Measurements from ENCODE around the gene ENGASE. TPM values are rescaled to one million over a fixed set of nuclear protein-coding genes. Genes with fewer than 3 reads are reported as not detected.

Gene ENGASE
- total RNA-seq, 2 experiments from 2014 or later, result 41.3 to 41.8 TPM

DNA sequence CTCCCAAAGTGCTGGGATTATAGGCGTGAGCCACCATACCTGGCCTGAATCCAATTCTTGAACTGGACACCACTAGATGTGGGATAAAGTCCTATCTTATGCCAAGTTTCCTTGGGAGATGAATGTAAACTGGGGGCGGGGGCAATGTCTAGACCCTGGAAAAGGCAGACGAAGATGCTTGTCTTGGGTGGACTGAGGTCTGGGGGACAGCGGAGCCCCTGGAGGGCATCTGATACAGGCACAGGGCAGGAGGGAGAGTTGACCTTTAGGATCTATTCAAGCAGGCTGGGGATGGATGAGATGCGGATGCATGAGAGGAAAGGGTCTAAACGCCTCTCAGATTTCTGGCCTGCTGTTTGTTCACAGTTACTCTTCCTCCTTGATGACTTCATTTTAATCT, 38.9 kb upstream of the ENGASE start:
- DNase-seq, result no peak
- no peak for ATAC-seq
- H3K9me3 Mint-ChIP-seq, result no peaks in the 10 kb centered on the region

DNA sequence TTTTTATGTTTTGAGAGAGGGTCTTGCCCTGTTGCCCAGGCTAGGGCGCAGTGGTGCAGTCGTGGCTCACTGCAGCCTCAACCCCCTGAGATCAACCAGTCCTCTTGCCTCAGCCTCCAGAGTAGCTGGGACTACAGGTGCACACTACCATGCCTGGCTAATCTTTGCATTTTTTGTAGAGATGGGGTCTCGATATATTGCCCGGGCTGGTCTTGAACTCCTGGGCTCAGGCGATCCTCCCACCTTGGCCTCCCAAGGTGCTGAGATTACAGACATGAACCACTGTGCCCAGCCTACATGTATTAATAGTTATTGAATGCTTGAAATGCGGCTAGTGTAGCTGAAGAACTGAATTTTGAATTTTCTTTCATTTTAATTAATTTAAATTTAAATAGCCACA, 38.4 kb upstream of the ENGASE start:
- POLR2A ChIA-PET, result no interaction called here
- Mint-ChIP-seq H3K4me1 (ENCODE audit: low read depth) (no peaks in the 10 kb centered on the region), H3K36me3 (ENCODE audit: low read depth) (no peaks in the 10 kb centered on the region), H3K27me3 (peaks cover 9% of the 10 kb centered on the region), H3K9me3 (no peaks in the 10 kb centered on the region), H3K4me3 (no peak overlapping the region), H3K27ac (no peak overlapping the region)
- CTCF ChIA-PET, result interaction anchor here (2.0 to 5.8 kb wide), 2 partner anchors 9 to 16 kb away, joined by 6 to 35 read pairs; no protein-coding TSS in a partner anchor
- ATAC-seq, result no peak
- no peak for DNase-seq
- TF ChIP-seq, protein P1, sequence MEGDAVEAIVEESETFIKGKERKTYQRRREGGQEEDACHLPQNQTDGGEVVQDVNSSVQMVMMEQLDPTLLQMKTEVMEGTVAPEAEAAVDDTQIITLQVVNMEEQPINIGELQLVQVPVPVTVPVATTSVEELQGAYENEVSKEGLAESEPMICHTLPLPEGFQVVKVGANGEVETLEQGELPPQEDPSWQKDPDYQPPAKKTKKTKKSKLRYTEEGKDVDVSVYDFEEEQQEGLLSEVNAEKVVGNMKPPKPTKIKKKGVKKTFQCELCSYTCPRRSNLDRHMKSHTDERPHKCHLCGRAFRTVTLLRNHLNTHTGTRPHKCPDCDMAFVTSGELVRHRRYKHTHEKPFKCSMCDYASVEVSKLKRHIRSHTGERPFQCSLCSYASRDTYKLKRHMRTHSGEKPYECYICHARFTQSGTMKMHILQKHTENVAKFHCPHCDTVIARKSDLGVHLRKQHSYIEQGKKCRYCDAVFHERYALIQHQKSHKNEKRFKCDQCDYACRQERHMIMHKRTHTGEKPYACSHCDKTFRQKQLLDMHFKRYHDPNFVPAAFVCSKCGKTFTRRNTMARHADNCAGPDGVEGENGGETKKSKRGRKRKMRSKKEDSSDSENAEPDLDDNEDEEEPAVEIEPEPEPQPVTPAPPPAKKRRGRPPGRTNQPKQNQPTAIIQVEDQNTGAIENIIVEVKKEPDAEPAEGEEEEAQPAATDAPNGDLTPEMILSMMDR (IDR thresholded peaks at IDR 0.05), result no peak
- intact Hi-C loops (cut with micrococcal nuclease), result no loop called here

More for the DNA sequence above, 38.9 kb upstream of the ENGASE start:
- ChIA-PET POLR2A (no interaction called here), CTCF (interaction anchor here (2.0 to 5.8 kb wide), 2 partner anchors 9 to 15 kb away, joined by 6 to 35 read pairs; no protein-coding TSS in a partner anchor)
- no peak overlapping the region for H3K27ac Mint-ChIP-seq
- H3K36me3 Mint-ChIP-seq (ENCODE audit: low read depth), result no peaks in the 10 kb centered on the region
- H3K4me1 Mint-ChIP-seq (ENCODE audit: low read depth), result no peaks in the 10 kb centered on the region
- H3K4me3 Mint-ChIP-seq, result no peak overlapping the region
- intact Hi-C loops (cut with micrococcal nuclease), result no loop called here
- TF ChIP-seq, protein P1 (IDR thresholded peaks at IDR 0.05), result no peak
- peaks cover 9% of the 10 kb centered on the region for H3K27me3 Mint-ChIP-seq

DNA sequence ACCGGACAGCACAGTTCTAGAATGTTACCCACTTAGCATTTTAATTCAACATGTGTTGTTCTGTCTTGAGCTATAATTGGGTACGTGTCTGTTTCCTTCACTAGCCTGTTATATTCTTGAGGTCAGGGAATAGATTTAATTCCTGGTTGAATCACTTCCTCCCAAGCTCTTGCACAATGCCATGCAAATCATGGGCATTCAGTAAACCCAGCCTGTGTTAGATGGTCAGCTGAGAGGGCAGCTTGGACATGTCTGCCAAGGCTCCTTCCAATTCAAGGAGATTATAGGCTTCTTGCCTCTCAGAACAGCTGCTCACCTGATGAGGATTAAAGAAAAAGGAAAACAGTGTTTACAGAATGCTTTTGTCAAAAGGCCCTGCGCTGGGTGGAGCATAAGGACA, 38.0 kb upstream of the ENGASE start:
- ChIA-PET CTCF (interaction anchor here (2.0 to 5.8 kb wide), 2 partner anchors 8 to 16 kb away, joined by 6 to 35 read pairs; no protein-coding TSS in a partner anchor), POLR2A (no interaction called here)
- TF ChIP-seq, protein P1 (IDR thresholded peaks at IDR 0.05), result no peak
- H3K27ac Mint-ChIP-seq, result no peak overlapping the region
- no peak for DNase-seq
- H3K4me1 Mint-ChIP-seq (ENCODE audit: low read depth), result no peaks in the 10 kb centered on the region
- peaks cover 9% of the 10 kb centered on the region for H3K27me3 Mint-ChIP-seq
- no peaks in the 10 kb centered on the region for H3K9me3 Mint-ChIP-seq
- H3K4me3 Mint-ChIP-seq, result no peak overlapping the region
- intact Hi-C loops (cut with micrococcal nuclease), result no loop called here
- H3K36me3 Mint-ChIP-seq (ENCODE audit: low read depth), result no peaks in the 10 kb centered on the region
- ATAC-seq, result no peak

DNA sequence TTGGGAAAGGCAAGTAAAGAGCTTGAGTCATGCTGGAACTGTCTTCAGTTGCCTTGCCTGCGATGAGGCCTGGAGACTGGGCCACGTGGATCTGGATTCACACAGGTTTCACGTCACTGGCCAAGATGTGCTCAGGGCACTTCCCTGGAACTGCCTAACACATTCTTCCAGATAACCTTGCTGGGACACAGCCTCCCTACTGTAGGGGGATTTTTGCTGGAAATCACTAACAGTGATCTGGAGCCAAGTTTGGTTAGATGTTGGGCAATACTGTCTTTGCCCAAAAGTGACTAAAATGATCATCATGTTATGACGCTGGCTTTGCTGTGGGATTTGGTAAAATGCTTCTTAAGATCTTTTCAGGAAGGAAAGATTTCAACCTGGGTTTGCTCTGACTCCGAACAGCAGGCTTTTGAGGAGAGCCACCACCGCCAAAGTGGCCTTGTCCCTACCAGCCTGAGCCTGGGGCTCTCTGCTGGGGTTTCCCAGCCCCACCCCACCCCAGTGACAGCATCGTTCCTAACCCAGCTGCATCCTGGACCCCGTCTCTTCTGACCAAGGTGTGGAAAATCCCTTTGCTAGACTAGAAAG, 36.0 kb upstream of the ENGASE start:
- intact Hi-C loops (cut with micrococcal nuclease), result no loop called here
- TF ChIP-seq, protein P1 (IDR thresholded peaks at IDR 0.05), result no peak
- ATAC-seq (no peak), DNase-seq (no peak)
- no peaks in the 10 kb centered on the region for H3K9me3 Mint-ChIP-seq
- H3K27me3 Mint-ChIP-seq, result no peaks in the 10 kb centered on the region
- ChIA-PET CTCF (no interaction called here), POLR2A (no interaction called here)
- H3K36me3 Mint-ChIP-seq (ENCODE audit: low read depth), result no peaks in the 10 kb centered on the region
- H3K4me1 Mint-ChIP-seq (ENCODE audit: low read depth), result no peaks in the 10 kb centered on the region
- no peak overlapping the region for H3K4me3 Mint-ChIP-seq
- H3K27ac Mint-ChIP-seq, result no peak overlapping the region

DNA sequence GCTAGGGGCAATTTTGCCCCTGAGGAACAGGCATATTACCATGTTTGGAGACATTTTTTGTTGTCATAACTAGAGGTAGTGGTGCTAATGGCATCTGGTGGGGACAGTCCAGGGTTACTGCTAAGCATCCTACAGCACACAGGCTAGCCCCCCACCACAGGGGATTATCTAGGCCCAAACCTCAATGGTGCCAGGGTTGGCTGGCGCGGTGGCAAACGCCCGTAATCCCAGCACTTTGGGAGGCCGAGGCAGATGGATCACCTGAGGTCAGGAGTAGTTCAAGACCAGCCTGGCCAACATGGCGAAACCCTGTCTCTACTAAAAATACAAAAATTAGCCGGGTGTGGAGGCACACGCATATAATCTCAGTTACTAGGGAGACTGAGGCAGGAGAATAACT, 35.5 kb upstream of the ENGASE start:
- Mint-ChIP-seq H3K4me3 (no peak overlapping the region), H3K27me3 (no peaks in the 10 kb centered on the region), H3K36me3 (ENCODE audit: low read depth) (no peaks in the 10 kb centered on the region), H3K27ac (no peak overlapping the region), H3K9me3 (no peaks in the 10 kb centered on the region), H3K4me1 (ENCODE audit: low read depth) (no peaks in the 10 kb centered on the region)
- TF ChIP-seq, protein P1 (IDR thresholded peaks at IDR 0.05), result no peak
- POLR2A ChIA-PET, result no interaction called here
- ATAC-seq (no peak), DNase-seq (no peak)
- intact Hi-C loops (cut with micrococcal nuclease), result no loop called here
- CTCF ChIA-PET, result interaction anchor here (1.6 kb wide), 1 partner anchor 44 kb away, joined by 3 read pairs; no protein-coding TSS in a partner anchor

Measured in activated CD8-positive, alpha-beta T cell treated with anti-CD3 and anti-CD28 coated beads for 36 hours (primary cell).